GM19193 (cell line): Measurements from ENCODE around the gene SLC6A8.

Source experiments
- POLR2A ChIP-seq: IDR thresholded peaks from 4 replicates; pipeline ENCODE4 v1.6.1; 2011; ENCODE audit not compliant: insufficient read depth, insufficient read length; ENCODE audit errors: extremely low read depth

The SLC6A8 gene

DNA sequence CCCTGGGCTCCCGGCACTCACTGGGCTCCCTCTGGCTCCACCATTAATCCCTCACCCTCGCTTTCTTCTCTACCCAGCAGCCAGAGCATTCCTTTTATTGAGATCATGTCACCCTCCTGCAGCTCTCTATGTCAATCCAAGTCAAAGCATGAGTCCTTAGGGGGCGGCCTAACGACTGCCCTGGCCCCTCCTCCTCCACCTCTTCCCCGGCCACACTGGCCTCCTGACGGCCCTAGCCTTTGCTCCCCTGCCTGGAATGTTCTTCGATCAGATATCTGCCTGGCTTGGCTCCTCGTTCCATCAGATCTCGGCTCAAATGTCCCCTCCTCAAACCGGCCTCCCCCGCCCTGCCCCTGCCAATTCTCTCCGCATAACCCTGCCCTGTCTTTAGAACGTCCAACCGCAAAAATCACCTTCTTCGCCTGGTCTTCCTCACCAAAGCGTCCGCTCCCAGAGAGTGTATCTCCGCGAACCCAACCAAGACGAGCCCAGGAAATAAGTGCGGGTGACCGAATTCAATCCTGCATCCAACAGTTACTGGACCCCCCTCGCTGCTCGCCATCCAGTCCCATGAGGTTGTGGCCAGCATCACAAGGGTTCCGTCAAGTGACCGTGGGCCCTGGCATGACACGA, 13.4 kb upstream of the SLC6A8 start:
- TF ChIP-seq POLR2A: no peak

GRCh38 chrX:153681175-153681574, 6.6 kb upstream of the SLC6A8 start:
- TF ChIP-seq POLR2A: no peak

DNA sequence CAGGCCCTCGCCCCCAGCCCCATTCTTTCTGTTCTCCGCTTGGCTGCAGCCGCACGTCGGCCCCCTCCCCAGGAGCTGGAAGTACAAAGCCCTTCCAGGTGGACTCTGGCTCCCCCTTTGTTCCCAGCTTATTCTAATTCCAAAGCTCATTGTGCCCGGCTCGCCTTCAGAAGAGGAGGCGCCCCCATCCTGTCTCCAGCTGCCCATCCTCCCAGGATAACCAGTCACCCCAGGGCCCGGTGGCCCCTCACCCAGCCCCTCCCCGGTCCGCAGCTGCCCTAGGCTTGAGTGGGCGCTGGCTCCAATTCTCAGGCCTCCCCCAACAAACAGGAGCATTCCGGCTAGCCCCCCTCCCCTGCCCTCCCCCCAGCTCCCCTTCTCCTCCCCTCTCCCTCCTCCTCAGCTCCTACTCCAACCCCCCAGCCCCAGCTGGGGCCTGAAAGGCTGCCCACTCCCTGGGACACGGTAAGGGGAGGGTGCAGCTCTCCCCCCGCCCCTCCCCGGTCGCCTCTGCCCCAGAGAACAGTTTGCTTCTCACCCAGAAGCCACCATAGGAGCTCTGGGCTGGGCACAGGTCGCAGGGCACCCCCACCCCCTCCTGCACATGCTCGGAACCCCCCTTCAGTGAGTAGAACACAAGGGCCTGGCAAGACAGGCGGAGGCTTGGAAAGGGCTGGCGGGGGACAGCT, 3.1 kb upstream of the SLC6A8 start:
- TF ChIP-seq POLR2A: no peak

DNA sequence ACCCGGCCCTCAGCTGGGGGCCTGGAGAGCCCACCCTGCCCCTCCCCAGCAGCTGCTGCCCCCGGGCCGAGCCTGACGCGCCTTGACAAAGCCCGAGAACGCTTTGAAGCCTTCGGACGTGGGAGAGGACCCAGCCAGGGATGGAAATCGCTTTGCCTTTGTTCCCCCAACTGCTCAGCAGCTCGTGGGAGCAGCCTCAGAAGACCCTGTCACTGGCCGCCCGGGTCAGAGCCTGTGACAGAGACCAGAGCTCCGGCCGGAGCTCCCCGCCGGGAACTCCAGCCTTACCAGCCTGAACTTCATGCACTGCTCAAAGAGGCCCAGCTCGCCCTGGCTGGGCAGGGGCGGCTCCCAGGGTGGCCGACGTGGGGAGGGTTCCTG, 2.6 kb upstream of the SLC6A8 start:
- no peak for TF ChIP-seq POLR2A

- no peak for TF ChIP-seq POLR2A
Measured at GRCh38 chrX:153685751-153686696, 1.7 kb upstream of the SLC6A8 start.

GRCh38 chrX:153686711-153687110, 1.0 kb upstream of the SLC6A8 start:
- no peak for TF ChIP-seq POLR2A

DNA sequence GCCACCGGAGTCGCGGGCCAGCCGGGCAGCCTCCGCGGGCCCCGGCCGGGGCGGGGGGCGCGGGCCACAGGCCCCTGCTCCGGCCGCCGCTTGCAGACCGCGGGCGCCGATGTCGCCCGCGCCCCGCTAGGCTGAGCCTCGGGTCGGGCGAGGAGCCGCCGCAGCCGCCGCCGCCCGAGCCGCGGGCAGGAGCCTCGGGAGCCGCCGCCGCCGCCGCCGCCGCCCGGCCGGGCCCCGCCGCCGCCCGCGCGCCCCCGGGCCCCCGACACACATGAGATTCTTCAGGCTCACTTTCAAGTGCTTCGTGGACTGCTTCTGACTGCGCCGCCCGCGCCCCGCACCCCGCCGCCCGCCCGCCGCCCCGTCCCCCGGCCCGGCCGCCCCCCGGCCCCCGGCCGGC, 345 bp downstream of the SLC6A8 start:
- TF ChIP-seq POLR2A: no peak

- no peak for TF ChIP-seq POLR2A
Measured at GRCh38 chrX:153688506-153688905, 780 bp downstream of the SLC6A8 start.

DNA sequence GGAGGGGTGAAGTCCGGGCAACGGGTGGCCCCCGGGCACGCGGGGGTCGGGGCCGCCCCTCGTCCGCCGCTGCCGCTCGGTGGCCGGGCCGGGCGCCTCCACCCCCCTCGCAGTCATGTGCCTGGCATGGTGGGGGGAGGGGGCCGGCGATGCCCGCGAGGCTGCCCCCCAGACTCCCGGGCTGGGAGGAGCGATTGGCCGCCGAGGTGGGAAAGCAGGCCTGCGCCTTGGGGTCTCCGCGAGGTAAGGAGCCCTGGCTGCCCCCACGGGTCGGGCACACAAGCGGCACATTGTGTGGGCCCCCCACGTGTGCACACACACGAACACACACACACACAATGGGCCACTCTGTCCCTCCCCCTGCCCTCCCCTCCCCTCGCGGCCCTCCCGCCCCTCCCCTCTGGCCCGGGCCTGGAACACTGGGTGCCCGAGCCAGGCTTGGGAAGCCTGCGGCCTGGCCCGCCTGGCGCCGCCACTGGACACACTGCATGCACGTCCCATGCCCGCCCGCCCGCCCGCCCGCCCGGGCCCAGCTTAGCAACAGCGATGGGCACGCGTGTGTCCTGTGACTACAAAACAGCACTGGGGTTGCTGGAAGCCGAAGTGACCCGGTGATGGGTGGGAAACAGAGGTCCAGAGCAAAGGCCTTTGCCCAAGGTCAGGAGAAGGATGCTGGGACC, 1.3 kb downstream of the SLC6A8 start:
- TF ChIP-seq POLR2A: no peak

DNA sequence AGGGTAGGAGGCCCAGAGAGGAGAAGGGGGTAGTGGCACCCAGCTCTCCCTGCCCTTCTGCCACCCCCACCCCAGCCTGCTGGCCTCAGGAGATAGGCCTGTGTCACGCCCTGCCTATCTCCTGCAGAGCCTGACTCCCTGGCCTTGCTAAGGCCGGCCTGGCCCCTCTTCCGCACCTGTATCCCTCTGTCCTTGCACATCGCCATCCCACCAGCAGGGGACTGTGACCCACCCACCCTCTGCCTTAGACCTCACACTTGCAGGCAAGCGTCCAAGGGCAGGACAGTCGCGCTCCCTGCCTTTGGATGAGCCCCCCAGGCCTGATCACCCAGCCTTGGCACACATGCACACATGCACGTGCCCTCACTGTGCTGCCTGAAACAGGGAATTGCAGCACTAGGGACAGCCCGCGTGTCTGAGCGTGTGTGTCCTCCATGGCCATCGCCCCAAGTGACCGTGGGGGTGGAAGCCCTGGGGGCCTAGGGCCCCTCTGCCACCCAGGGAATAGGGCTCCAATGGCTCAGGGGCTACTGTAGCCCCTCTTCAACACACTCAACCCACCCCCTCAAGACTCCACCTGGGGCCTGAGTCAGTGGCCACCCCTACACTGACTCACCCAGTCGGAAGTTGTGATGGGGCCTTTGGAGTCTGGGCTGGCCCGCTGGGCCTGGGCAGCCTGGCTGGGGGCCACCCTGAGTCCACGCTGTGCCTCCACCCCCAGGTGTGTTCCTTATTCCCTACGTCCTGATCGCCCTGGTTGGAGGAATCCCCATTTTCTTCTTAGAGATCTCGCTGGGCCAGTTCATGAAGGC, 2.1 kb downstream of the SLC6A8 start:
- TF ChIP-seq POLR2A: no peak

GRCh38 chrX:153690466-153690865, 2.7 kb downstream of the SLC6A8 start:
- no peak for TF ChIP-seq POLR2A

- TF ChIP-seq POLR2A: no peak
Measured at GRCh38 chrX:153692003-153692402, 4.3 kb downstream of the SLC6A8 start.

GRCh38 chrX:153692611-153693156, 5.0 kb downstream of the SLC6A8 start:
- TF ChIP-seq POLR2A: no peak
